Right hindlimb (tissue), 1 donor: ENCODE measurements around the gene KCNK3.
"Not testable (repeated sequence)": the region's sequence is repeated elsewhere in the genome, so short reads cannot be mapped to it uniquely, and the experiment has no call there.

Experiments
- DNase-seq: peaks from one replicate; pipeline ENCODE4 v3.0.0-alpha.2; 2018

Gene KCNK3

DNA sequence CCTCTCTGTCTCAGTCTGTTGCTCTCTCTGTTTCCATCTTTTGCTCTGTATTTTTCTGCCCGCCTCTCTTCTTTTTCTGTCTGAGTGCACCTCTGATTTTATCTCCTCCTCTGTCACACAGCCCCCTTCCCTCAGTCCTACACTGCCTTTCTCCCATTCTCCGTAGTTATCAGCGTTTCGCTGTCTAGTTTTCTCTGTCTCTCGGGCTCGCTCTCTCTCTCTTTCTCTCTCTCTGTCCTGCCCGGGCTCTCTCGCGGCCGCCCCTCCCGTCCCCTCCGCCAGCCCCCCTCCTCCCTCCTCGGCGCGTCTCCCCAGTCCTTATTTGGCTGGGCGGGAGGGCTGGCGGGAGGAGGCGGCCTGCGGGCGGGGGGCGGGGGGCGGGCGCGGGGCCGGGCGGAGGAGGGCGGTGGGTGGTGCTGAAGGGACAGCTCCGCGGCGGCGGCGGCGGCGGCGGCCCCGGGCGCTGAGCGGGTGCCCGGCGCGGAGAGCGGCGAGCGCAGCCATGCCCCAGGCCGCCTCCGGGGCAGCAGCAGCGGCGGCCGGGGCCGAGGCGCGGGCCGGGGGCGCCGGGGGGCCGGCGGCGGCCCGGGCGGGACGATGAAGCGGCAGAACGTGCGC lies at the start of gene KCNK3:
TSS of gene KCNK3 (plus strand) at position 444 of the 618 bp plus-strand sequence. CDS start at position 598, 154 bp downstream.
- DNase-seq = peak; percentile 76

DNA sequence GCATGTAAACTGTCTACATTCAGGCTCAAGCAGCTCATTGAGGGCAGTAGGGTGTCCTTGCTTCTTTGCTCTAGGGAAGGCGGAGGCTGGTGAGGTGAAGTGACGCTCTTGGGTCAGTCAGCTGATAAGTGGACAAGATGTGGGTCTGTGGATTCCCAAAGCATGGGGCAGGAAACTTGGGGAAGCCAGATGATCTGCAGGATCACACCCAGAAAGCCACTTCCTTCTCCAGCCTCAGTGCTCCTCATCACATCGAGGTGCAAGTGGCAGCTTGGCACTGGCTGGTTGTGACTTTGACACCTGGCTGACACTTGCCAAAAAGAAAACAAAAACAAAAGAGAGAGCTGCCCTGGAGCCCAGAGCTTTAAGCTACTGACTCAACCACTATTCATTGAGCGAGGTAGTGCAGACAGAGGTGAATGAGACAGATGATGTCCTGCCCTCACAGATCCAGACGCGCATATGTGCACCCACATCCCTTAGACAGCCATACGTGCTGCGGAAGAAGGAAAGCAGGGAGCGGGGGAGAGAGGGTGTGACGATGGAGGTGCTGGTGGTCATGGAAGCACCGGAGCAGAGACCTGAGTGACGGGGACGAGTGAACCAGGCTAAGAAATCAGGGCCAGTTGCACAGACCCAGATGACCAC lies 48.2 kb upstream of the KCNK3 start:
- DNase-seq = no peak

DNA sequence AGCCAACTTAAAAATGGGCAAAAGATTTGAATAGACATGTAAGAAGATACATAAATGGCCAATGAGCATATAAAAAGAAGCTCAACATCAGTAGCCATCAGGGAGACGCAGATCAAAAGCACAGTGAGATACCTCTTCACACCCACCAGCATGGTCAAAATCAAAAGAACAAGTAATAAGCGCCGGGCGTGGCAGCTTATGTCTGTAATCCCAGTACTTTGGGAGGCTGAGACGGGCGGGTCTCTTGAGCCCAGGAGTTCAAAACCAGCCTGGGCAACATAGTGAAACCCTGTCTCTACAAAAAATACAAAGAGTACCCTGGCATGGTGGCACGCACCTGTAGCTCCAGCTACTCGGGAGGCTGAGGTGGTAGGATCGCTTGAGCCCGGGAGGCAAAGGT lies 46.8 kb upstream of the KCNK3 start:
- DNase-seq = no peak

DNA sequence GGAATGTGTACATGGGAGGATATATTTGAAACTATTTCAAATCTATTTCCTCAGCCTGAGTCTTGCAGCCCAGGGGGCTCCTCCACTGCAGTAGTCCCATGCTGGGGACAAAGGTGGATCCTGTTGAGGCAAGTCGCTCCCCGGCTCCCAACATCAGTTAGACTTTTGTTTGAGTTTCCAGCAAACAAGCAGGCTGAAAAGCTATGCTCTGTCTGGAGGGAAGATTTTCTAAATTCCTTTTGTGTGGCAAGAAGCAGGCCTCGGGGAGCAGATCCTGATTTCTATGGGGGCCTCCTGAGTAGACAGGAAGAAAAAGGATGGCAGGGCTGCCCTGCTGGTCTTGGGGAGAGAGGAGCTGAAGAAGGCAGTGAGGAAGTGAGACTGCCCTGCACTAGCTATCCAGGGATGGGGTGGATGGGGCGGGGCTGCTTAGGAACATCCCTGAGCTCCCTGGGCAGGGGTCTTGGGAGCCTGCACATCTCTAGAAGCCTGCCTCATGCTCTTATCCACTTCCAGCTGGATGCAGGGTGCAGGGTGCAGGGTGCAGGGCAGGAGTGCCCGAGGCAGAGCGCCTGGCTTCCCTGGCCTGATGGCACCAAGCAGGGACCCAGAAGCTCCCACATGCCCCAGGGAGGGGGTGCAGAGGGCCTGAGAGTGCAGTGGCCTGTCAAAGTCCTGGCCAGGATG lies 45.4 kb upstream of the KCNK3 start:
- no peak for DNase-seq

DNA sequence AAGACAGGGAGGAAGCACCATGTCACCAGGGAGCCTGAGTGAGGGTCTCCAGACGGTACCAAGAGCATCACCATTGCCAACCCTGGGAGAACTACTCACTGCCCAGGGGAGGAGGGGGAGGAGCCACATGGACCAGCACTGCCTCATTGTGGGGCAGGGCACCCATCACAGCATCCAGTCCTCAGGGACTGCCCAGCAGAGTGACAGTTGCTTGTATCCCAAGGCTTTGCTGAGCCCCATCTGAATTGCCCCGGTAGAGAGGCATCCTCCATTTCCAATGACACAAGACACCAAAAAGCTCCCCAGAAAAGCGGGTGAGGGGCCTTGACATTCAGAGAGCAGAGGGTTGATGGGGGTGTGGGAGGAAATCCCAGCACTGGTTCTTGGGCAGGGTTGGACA lies 44.5 kb upstream of the KCNK3 start:
- DNase-seq = no peak

DNA sequence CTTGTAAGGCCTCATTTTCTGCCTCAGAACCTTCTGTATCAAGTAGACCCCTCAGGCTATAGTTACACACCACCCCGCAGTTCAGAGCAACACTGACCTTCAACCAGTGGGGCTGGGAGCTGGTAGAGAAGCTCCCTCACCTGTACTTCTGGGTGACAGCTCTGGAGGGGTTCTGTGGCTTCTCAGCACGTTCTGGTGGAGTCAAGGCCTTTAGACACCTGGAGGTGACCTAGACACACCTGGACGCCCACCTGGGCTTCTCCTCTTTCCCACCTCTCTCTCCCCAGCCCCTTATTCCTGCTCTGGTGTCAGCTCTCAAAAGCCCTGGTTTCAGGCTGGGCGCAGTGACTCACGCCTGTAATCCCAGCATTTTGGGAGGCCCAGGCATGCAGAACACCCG lies 44.0 kb upstream of the KCNK3 start:
- DNase-seq = no peak

DNA sequence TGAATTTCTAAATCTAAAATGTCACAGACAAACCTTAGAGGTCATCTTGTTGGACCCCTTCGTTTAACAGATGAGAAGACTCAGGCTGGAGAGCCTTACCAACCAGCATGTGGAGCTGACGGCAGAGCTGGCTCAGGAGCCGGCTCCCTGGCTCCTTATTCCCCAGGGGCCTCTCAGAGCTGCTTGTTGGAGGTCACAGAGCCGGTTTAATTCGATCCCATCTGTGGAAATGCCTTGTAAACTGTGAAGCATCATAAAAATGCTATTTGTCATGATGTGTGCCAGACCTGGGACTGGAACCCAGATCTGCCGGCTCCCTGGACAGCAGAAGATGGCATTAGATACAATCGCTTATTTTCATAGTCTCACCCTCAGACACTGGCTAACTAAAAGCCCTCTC lies 43.2 kb upstream of the KCNK3 start:
- no peak for DNase-seq

DNA sequence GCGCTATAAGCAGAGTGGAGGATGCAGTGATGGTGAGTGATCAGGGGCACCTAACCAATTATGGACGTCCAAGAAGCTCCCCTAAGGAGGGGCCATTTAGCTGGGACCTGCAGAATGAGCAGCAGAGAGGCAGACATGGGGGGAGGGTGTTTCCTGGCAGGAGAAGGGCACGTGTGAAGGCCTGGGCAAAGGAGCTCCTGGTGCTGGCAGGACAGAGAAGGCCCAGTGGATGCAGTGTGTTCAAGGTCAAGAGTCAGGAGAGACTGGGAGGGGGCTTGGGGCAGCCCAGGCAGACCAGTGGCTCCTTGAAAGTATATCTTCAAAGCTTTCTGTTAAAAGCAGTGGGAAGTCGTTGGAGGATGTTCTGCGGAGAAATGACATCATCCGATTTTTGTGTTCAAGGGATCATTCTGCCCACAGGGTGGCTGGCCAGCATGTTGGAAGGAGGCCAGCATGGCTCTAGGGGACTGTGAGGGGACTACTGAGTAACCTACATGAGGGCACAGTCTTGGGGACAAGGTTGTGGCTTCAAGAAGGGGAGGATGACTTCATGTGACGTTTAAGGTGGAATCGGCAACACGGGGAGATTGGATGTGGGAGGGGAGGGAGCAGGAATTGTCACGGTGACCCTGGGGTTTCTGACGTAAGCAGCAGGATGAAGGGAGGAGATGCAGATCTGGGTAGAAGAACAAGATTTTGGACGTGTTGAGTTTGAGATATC lies 42.4 kb upstream of the KCNK3 start:
- DNase-seq = no peak

DNA sequence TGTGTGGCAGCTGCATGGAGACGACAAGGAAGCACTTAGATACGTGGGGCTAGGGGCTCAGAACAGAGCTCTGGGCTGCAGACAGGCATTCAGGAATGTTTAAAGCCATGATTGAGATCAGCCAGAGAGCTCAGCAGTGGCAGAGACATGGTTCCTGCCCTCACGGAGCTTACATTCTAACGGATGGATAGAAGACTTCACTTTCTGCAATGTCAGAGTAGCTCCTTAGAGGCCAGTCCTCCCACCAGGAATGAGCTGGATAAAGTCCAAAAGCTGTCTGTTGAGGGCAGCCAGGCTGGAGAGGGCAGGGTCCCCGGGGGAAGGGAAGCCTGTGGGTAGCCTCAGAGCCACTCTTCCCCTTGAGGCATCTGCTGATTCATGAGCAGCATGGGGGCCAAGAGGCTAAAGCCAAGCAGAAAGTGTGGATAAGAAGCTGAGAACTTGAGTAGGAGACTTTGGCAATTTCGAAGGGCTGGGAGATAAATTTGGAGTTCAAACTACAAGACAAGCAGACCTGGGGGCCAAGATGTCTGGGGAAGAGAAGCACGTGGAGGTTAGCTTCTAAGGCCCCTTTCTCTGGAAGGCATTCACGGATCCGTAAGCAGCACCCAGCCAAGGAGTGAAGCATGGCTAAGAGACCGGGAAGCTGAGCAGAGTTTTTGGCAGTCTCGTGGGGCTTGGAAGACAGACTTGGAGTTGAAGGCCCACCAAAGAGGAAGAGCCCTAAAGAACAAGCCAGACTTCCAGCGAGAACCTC lies 41.6 kb upstream of the KCNK3 start:
- DNase-seq = no peak

DNA sequence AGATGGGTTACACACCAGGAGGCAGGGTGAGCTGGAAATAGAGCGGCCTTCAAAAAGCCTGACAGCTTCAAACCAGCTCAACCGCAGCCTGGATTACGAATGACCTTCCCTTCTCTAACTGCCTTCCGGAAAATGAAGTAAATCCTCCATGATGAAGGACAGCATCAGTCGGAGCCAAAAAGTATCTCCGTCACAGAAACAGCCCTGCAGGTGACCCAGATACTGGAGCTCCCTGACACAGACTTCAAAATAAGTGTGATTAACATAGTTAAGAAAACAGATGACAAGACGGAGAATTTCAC lies 41.1 kb upstream of the KCNK3 start:
- no peak for DNase-seq

DNA sequence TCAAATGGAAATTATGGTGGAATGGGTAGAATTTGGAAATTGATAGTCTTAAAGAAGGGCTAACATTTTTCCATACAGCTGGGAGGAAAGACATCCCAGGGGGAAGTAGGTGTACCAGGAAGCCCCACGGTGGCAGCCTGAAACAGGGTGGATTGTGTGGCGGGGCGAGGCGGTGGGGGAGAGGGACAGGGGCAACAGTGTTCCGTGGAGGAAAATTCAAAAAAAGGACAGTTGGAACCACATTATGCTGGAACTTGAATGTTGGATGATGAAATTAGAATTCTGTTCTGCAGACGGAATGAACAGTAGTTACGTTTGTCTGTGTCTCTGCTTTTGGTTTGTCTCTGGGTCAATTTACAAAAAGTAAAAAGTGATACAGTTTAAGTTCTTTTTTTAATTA lies 40.7 kb upstream of the KCNK3 start:
- DNase-seq = no peak

DNA sequence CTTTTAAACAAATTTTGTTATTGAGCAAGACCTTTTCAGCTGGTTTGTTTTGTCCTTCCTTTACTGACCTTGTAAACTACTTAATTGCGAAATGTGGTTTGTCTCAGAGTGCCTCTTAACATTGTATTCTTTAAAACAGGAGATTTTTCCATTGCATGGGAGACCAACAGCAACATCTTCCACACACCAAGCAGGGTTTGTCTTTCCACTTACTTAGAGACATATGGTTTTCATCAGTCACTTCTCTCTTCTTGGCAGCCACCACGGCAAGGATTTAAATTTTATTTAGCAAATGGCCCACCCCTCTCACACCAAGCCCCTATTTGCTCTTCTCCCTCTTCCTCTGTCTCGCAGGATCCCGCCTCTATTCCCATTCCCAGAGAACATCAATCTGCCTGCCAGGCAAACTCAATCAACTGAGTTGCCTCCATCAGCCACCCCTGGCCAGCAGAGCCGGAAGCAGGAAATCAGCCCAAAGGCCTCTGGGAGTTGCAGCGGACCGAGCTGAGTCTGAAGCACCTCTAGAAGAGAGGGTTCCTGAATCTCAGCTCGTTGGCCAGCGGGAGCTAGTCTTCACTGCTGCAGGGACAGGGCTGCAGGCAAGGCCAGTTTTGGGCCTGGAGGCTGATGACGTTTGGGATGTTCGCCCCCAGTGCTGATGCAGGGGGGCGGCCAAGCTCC lies 40.0 kb upstream of the KCNK3 start:
- peak; percentile 84 for DNase-seq

DNA sequence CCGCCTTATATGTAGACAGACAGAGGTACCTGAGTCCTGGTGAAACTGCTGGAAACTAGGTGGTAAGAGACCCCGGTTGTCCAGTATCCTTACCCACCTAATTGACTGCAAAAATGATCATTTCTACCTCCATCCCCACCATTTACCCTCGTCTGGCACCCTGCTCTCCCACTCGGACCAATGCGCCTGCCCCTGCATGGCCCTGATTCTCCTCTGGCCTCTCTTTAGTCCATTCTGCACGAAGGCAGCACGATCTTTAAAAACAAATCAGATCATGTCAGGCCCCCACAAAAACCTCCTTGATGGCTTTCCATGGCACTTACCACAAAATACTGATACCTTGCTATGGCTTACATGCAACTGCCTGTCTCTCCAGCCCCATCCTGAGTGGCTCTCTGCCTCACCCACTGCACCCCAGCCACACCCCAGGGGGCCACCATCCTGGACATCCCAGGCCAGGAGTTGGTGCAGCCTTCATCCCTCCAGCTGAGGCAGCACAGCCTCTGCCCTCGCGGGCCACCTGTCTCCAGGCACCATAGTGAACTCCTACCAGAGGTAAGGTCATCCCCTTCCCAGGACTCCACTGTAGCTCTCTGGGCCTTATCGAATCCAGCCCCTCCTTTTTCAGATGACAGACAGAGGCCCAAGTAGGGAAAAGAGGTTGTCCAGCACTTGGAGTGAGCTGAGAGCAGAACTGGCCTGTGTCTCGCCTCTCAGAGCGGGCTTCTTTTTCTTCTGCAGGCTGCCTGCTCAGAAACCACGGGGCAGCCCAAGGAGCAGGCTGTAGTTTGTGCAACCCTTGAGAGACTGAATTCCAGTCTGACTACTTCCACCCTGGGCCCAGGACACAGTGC lies 39.1 kb upstream of the KCNK3 start:
- DNase-seq = no peak

DNA sequence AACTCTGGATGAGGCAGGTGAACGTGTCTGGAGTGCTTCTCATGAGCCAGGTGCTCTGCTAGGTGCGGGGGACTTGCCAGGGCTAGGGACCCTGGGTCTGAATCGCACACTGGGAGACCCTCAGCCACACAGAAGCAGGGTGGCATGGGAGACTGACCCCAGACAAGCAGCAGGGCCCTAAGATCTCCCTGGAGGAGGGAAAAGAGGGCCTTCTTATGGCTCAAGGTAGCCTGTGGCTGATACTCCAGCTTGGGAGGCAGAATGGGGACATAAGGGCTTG lies 38.5 kb upstream of the KCNK3 start:
- no peak for DNase-seq

DNA sequence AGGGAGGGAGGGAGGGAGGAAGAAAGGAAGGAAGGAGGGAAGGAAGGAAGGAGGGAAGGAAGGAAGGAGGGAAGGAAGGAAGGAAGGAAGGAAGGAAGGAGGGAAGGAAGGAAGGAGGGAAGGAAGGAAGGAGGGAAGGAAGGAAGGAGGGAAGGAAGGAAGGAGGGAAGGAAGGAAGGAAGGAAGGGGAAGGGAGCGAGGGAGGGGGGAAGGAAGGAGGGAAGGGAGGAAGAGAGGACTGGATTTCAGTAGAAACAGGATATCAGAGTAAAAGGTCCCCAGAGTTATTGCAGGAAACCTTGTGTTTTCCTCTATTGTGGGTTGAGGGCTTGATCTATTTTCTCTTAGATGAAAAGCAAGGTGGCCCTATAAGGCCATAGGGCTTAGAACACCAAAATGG lies 37.4 kb upstream of the KCNK3 start:
- DNase-seq = not testable (repeated sequence)

DNA sequence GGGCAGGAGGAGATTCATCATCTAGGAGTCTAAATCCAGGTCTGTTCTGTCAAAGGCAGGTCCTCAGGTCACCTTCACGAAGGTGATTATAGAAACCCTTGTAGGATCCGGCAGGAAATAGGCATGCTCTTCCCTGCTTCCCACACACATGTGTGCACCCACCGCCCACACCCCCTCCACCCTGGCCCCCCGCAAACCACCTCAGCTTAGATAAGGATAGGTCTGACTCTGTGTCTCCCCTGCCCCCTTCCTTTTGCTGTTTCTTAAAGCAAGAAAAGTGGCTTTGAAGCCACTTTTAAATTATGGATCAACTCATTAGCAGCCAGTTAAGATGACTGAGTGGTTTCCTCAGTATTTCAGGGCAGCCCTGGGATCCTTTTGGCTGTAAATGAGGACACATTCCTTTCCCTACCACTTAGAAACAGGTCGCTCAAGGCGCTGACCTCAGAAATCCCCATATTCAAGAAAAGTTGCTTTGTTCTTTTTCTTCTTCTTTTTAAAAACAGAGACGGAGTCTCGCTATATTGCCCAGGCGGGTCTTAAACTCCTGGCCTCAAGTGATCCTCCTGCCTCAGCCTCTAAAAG lies 36.8 kb upstream of the KCNK3 start:
- DNase-seq = no peak

DNA sequence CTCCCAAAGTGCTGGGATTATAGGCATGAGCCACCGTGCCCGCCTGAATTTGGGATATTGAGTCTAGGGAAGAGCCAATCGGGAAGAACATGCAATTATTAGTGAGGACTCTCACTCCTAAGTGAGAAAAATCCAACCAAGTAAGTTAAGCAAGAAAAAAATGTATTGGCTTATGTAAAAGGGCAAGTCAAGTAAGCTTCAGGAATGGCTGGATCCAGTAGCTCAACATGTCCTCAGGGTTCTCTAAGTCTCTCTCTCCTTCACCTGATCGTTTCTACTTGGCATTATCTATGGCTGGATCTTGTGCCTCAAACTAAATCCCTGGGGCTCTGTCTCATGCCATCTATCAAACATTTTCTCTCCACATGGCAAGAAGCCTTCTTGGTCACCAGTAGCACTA lies 35.3 kb upstream of the KCNK3 start:
- no peak for DNase-seq

DNA sequence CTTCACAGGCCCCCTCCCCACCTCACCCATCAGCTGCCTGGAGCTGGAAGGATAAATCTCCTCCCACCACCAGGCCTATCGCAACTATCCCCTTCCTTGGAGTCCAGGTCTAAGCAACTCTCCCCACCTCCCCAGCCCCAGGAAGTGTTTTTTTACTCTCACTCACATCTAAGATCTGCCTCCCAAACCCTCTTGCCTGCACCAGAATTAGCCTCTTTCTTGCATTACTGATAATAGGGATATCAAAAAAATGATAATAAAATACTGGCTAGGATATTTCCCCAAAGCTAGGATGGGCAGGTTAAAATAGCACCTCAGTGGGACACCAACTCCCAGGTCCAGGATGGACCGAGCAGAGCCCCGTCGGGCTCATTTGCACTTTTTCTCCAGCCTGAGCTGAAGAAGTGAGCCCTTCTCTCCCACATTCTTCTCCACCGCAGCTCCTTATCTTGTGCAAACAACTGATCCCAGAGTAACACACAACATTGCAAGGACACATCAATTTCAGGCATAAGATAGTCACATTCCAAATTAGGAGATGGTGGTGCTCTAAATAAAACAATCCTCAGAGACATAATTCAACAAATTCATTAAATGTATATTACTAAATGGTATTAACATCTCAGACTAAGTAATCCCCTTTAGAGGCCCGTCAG lies 33.7 kb upstream of the KCNK3 start:
- DNase-seq = no peak

DNA sequence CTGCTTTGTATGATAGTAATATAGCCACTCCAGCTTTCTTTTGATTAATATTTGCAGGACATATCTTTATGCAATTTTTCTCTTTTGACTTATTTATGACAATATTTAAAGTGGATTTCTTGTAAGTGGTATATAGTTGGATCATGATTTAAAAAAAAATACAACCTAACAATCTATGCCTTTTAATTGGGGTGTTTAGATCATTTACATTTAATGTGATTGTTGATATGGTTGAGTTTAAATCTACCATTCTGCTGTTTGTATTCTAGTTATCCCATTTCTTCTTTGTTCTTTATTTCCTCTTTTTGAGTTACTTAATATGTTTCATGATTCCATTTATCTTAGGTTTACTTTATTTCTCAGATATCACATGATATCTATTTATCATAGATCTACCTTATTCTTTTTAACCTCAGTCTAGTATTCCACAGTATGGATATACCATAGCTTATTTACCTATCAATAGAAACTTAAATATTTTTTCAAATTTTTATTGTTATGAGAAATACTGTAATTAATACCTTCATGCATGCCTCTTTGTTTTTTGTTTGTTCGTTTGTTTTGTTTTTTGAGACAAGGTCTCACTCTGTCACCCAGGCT lies 32.1 kb upstream of the KCNK3 start:
- no peak for DNase-seq

DNA sequence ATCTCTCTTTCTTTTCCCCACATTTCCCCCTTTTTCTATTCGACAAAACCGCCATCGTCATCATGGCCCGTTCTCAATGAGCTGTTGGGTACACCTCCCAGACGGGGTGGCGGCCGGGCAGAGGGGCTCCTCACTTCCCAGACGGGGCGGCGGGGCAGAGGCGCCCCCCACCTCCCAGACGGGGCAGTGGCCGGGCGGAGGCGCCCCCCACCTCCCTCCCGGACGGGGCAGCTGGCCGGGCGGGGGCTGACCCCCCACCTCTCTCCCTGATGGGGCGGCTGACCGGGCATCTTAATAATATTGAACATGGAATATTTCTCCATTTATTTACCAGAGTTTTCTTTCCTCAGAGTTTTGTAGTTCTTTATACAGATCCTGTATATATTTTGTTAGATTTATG lies 27.2 kb upstream of the KCNK3 start:
- DNase-seq = not testable (repeated sequence)

DNA sequence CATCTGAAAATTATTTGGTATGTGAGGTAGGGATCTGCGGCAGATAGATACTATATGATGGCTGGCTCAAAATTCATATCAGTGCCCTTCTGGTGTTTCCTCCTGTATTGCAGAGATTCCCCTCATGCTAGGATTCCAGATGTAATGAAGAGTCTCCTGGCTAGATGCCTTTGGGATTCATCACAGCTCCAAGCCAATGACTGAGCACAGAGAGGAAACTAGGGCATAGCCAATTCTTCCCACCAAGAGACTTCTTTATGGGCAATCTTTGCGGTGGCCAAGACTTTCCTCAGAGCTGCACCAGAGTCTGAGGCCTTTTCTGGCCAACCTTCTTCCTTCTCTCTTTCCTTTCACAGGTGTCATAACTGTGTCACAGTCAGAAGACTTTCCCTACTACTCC lies 25.9 kb upstream of the KCNK3 start:
- DNase-seq = no peak
